ENCODE measurements around the gene TASL.

- TF ChIP-seq CTCF (IDR thresholded peaks at IDR 0.05; ENCODE audit: borderline replicate concordance, extremely low read depth, low read length, poor library complexity, severe bottlenecking) (no peak), EZH2 (IDR thresholded peaks at IDR 0.05; ENCODE audit: borderline replicate concordance, low read depth, low read length, severe bottlenecking) (no peak)
Measured at GRCh38 chrX:30573125-30573524, 4.4 kb downstream of the TASL start.

All from DND-41 (cell line).